Osteocyte (in vitro differentiated cells): Measurements from ENCODE around the gene ABHD17A. TPM values are rescaled to one million over a fixed set of nuclear protein-coding genes. Genes with fewer than 3 reads are reported as not detected.
"Not testable (repeated sequence)": the region's sequence is repeated elsewhere in the genome, so short reads cannot be mapped to it uniquely, and the experiment has no call there.

Experiments
- DNase-seq: peaks from one replicate; pipeline ENCODE4 v3.0.0; 2021; ENCODE audit warnings: mixed read lengths; ENCODE audit not compliant: unreplicated experiment; ENCODE audit errors: extremely low spot score
- H3K27ac Mint-ChIP-seq: one replicate; pipeline ENCODE4 v1.8.0; 2021; ENCODE audit warnings: mild to moderate bottlenecking, mixed read lengths; ENCODE audit not compliant: unreplicated experiment
- H3K27me3 Mint-ChIP-seq: one replicate; pipeline ENCODE4 v1.8.0; 2021; ENCODE audit warnings: mixed read lengths; ENCODE audit not compliant: unreplicated experiment
- H3K36me3 Mint-ChIP-seq: one replicate; pipeline ENCODE4 v1.8.0; 2021; ENCODE audit warnings: mixed read lengths; ENCODE audit not compliant: unreplicated experiment
- H3K4me1 Mint-ChIP-seq: one replicate; pipeline ENCODE4 v1.8.0; 2021; ENCODE audit warnings: mixed read lengths; ENCODE audit not compliant: unreplicated experiment
- H3K4me3 Mint-ChIP-seq: one replicate; pipeline ENCODE4 v1.8.0; 2021; ENCODE audit warnings: mild to moderate bottlenecking, moderate library complexity, mixed read lengths; ENCODE audit not compliant: unreplicated experiment
- H3K9me3 Mint-ChIP-seq: one replicate; pipeline ENCODE4 v1.8.0; 2021; ENCODE audit warnings: mixed read lengths; ENCODE audit not compliant: unreplicated experiment
- long read RNA-seq: library from polyadenylated mRNA; unstranded; transcript quantifications from one replicate; pipeline ENCODE4 v2.0.0, GENCODE V29; 2021
- total RNA-seq: library from RNA; stranded (reverse); gene quantifications from 2 replicates; pipeline ENCODE4 v1.2.1, GENCODE V29; 2021
- TF ChIP-seq, protein P1 (sequence below): fragments of 200-600 bp; sonication (generic); IDR thresholded peaks from 2 replicates; pipeline ENCODE4 v1.5.0; 2021; ENCODE audit warnings: antibody characterized with exemption, mild to moderate bottlenecking, moderate library complexity

Gene ABHD17A
- 63.4 and 64.0 TPM in 2 replicates for total RNA-seq
- long read RNA-seq: 0 reads

DNA sequence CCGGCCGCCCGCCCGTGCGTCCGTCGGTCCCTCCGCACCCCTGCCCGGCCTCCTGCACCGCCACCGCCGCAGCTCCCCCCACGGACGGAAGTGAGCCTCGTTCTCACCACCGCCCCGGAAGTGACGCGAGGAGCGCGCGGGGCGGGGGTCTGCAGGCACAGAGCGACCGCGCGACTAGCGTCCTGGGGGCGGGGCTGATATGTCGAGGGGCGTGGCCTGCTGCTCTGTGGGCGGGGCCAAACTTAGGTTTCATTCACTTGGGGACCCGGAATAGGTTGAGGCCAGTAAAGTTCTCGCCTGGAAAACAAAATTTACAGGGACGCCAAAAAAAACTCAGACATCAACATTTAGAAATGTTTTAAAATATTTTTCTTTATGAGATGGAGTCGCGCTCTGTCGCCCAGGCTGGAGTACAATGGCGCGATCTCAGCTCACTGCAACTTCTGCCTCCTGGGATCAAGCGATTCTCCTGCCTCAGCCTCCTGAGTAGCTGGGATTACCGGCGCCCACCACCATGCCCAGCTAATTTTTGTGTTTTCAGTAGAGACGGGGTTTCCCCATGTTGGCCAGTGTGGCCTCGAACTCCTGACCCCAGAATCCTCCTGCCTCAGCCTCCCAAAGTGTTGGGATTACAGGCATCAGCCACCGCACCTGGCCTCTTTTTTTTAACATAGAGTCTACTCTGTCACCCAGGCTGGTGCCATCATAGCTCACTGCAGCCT lies at the start of gene ABHD17A:
ABHD17A (minus strand) TSS at position 99 of the 722 bp plus-strand sequence. CDS start 3,930 bp downstream, outside the sequence.
- not testable (repeated sequence) for H3K36me3 Mint-ChIP-seq, H3K9me3 Mint-ChIP-seq, H3K27me3 Mint-ChIP-seq
- Mint-ChIP-seq H3K4me1 (peaks cover 30% of the 10 kb centered on the region), H3K4me3 (peak within 1 kb of the TSS; percentile 98), H3K27ac (peak within 1 kb of the TSS; percentile 82)
- peak; percentile 96 for DNase-seq

- Mint-ChIP-seq H3K27ac (no peak overlapping the region), H3K4me1 (peaks cover 8% of the 10 kb centered on the region), H3K27me3 (no peaks in the 10 kb centered on the region), H3K9me3 (peaks cover 4% of the 10 kb centered on the region), H3K4me3 (no peak overlapping the region), H3K36me3 (no peaks in the 10 kb centered on the region)
- no peak for DNase-seq
- TF ChIP-seq, protein P1, sequence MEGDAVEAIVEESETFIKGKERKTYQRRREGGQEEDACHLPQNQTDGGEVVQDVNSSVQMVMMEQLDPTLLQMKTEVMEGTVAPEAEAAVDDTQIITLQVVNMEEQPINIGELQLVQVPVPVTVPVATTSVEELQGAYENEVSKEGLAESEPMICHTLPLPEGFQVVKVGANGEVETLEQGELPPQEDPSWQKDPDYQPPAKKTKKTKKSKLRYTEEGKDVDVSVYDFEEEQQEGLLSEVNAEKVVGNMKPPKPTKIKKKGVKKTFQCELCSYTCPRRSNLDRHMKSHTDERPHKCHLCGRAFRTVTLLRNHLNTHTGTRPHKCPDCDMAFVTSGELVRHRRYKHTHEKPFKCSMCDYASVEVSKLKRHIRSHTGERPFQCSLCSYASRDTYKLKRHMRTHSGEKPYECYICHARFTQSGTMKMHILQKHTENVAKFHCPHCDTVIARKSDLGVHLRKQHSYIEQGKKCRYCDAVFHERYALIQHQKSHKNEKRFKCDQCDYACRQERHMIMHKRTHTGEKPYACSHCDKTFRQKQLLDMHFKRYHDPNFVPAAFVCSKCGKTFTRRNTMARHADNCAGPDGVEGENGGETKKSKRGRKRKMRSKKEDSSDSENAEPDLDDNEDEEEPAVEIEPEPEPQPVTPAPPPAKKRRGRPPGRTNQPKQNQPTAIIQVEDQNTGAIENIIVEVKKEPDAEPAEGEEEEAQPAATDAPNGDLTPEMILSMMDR: no peak
Measured at GRCh38 chr19:1933942-1934341, 48.6 kb upstream of the ABHD17A start.

GRCh38 chr19:1933244-1933643 lies 47.9 kb upstream of the ABHD17A start:
- peaks cover 4% of the 10 kb centered on the region for H3K9me3 Mint-ChIP-seq
- H3K36me3 Mint-ChIP-seq: no peaks in the 10 kb centered on the region
- no peak overlapping the region for H3K27ac Mint-ChIP-seq
- TF ChIP-seq, protein P1: no peak
- no peak for DNase-seq
- H3K27me3 Mint-ChIP-seq: no peaks in the 10 kb centered on the region
- no peak overlapping the region for H3K4me3 Mint-ChIP-seq
- peaks cover 8% of the 10 kb centered on the region for H3K4me1 Mint-ChIP-seq

DNA sequence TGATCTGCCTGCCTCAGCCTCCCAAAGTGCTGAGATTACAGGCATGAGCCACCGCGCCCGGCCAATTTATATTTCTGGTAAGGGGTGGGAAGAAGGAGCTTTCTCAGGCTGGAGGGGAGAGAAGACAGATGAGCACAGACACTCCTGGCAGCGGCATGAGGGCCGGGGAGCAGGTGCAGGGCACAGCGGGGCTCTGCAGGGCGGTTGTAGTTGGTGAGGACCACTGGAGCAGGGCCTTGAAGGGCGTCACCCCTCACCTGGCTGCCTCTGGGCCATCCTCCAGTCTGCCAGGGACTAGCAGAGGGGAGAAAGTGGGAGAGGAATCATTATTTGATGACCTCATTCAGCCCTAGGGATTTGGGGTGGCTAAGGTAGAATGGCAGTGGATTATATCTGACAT lies 47.1 kb upstream of the ABHD17A start:
- no peak for DNase-seq
- H3K27me3 Mint-ChIP-seq: no peaks in the 10 kb centered on the region
- peaks cover 8% of the 10 kb centered on the region for H3K4me1 Mint-ChIP-seq
- peaks cover 4% of the 10 kb centered on the region for H3K9me3 Mint-ChIP-seq
- H3K4me3 Mint-ChIP-seq: no peak overlapping the region
- no peak overlapping the region for H3K27ac Mint-ChIP-seq
- no peaks in the 10 kb centered on the region for H3K36me3 Mint-ChIP-seq
- TF ChIP-seq, protein P1: no peak

DNA sequence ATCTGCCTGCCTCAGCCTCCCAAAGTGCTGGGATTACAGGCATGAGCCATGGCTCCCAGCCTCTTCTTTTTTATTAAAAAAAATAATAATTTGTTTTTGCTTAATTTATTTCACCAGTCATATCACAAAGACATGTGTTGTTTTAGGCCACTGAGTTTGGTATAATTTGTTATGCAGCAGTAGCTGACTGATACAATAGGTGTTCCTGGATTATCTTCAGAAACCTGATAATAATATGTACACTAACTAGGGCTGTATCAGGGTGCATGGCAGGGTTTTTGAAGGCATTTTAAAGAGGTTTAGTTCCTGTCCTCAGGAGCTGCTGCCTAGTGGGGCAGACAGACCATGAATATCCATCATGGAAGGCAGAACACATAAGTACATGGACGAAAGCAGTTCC lies 46.1 kb upstream of the ABHD17A start:
- Mint-ChIP-seq H3K36me3 (no peaks in the 10 kb centered on the region), H3K4me3 (no peak overlapping the region), H3K9me3 (peaks cover 4% of the 10 kb centered on the region), H3K4me1 (peaks cover 8% of the 10 kb centered on the region), H3K27ac (no peak overlapping the region), H3K27me3 (no peaks in the 10 kb centered on the region)
- no peak for DNase-seq
- TF ChIP-seq, protein P1: no peak
